Middle frontal gyrus (tissue), 1 donor: Measurements from ENCODE around the gene MCFD2.

ENCODE experiments used
- DNase-seq: peaks from one replicate; pipeline ENCODE4 v3.0.0-alpha.2; 2015; ENCODE audit warnings: low spot score; ENCODE audit errors: extremely low spot score

MCFD2 gene

GRCh38 chr2:46915281-46915810, at the start of gene MCFD2:
Gene MCFD2, minus strand, starts transcription at chr2:46915806. Its CDS starts 6,635 bp downstream, at chr2:46909171.
- DNase-seq, result no peak

- DNase-seq, result no peak
Measured at GRCh38 chr2:46964835-46965560, 49.4 kb upstream of the MCFD2 start.

DNA sequence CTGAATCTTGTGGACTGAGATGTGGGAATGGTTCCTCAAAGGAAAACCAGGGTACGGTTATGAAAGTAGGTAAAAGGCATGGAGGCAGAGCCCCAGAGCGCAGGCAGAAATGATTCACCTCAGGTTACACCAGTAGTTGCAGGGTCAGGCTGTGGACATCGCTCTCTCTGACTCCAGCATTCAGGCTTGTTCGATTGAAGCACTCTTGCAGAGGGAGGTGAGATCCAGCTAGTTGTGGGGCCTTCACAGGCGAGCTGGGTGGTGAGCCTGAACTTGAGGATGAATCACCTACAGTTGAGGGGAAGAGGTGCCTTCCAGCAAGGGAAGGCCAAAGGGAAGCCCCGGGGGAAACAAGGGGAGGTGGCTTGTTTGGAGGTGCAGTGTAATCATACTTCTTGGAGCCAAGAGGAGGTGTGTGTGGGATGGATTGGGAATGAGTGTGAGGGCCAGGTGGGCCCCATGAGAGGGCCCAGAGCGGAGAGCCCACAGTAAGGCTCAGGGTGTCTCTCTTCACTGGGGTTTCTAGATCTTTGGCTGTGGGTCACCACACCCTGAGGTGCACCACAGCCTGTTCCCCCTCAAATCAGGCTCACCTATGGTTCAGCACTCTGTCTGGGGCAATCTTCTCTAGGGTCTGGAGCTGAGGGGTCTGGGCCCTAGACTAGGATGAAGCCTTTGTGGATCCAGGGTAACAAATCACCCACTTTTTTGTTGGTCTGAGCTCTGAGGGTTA, 48.5 kb upstream of the MCFD2 start:
- no peak for DNase-seq

- DNase-seq, result no peak
Measured at GRCh38 chr2:46963210-46963609, 47.6 kb upstream of the MCFD2 start.

DNA sequence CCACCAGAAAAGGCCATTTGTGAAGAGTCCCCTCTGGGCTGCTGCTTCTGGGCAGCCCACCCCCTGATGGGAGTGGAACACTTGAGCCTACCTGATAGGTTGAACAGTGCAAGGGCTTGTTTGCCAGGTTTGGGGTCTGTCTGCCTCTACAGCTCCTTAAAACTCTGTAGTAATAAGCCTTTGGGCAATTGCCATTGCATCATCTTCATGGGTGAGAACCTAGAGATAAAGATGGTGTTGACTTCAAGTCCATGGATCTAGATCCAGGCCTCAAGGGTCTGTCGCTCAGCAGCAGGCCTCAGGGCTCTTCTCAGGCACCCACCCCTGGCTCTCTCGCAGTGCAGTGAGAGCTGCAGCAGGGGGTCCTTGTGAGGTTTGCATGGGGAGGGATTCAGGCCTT, 47.1 kb upstream of the MCFD2 start:
- no peak for DNase-seq

DNA sequence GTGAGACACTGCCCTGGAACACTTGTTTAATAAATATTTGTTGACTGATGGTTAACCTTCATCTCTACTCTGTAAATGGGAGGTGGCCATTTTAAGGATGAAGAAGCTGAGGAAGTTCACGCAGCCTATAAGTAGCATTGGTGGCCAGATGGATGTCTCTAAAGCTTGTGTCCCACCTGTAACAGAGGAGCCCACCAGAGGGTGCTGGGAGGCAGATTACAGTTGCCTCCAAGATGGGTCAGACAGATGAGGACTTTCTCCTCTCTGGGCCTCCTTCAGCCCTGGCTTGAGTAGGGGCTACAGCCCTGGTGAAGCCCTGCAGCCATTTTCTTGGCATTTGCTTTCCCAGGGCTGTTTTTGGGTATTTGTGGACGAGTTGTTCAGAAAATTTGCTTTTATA, 45.0 kb upstream of the MCFD2 start:
- DNase-seq, result no peak

- DNase-seq, result no peak
Measured at GRCh38 chr2:46958431-46959017, 42.9 kb upstream of the MCFD2 start.

- no peak for DNase-seq
Measured at GRCh38 chr2:46956981-46957531, 41.5 kb upstream of the MCFD2 start.

DNA sequence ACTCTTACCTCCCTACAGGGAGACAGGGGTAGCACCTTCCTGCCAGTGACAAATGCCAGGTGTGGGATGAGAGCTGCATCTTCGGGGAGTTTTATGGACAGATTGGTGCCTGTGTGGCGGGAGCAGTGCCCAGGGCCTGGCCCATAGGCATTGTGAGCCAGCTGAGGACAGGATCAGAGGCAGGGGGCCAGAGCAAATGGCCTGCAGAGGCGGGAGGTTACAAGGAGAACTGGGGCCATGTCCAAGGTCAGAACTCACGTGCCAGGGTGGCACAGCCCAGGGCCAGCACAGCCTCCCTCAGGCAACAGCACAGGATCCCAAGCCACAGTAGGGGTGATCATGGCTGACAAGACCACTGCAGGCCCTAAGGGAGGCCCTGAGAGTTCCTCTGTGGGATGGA, 40.2 kb upstream of the MCFD2 start:
- DNase-seq, result no peak

DNA sequence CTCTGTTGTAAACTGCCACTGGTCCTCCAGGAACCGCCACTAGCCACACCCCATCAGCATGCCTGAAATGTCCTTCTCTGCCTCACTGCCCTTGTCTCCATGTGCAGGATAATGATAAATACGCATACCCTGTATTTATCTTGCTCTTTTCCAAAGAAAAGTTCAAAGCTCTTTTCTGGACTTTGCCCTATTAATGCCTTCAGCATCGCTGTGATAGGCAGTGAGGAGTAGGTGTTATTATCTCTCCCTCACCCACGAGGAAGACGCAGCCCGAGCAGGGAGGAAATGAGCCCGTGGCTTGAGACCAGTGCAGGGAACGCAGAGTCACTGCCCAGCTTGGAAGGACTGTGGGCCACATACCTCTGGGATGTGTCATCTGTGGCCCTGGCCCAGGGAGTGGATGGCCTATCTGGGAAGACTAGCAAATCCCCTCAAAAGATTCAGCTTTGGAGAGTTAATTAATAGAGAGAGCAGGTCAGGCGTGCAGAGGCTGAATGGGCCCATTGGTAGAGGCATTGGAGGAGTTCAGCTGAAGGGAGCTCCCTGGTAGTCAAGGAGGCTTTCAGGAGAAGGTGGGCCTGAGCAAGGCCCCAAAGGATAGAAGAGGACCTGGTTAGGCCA, 39.5 kb upstream of the MCFD2 start:
- DNase-seq, result no peak

DNA sequence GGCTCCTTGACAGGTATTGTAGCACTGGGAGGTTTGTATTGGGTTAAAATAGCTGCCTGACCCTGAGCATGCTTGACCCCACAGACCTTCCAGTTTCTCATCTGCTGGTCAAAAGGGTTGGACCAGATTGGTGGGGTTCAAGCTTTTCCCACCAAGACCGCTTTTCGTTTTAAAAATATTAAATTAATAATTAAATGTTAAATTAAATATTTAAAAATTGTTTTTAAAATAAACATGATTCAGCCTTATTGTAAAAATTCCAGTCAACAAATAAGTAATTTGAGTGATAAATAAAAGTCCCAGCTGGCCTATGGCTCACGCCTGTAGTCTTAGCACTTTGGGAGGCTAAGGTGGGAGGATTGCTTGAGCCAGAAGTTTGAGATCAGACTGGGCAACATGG, 36.6 kb upstream of the MCFD2 start:
- DNase-seq, result no peak

DNA sequence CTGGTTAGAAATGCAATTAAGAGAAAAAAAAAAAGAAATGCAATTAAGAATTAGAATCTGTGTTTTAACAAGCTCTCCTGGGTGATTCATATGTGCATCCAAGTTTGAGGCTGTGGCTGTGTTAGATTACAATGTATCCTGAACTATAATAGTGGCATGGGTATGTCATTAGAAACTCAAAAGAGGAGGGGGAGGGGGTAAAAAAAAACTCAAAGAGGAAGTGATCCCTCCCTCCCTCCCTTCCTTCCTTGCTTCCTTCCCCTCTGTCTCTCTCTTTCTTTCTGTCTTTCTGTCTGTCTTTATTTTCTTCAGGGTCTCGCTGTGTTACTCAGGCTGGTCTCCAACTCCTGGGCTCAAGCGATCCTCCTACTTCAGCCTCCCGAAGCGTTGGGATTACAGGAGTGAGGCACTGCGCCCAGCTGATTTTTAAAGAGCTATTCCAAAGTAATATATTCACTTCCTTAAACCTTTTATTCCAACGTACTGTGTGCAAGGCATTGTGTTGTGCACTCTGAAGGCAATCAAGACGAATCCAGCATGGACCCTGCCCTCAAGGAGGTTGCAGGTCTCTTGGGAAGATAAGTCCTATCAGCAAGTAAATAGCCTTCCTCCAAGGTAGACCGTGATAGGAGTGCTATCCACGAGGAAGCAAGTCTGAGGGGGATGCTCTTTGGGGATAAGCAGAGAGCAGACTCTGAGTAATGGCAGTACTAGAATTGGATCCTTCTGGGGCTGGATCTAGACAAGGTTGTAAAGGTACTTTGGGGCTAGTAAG, 35.9 kb upstream of the MCFD2 start:
- DNase-seq, result no peak

DNA sequence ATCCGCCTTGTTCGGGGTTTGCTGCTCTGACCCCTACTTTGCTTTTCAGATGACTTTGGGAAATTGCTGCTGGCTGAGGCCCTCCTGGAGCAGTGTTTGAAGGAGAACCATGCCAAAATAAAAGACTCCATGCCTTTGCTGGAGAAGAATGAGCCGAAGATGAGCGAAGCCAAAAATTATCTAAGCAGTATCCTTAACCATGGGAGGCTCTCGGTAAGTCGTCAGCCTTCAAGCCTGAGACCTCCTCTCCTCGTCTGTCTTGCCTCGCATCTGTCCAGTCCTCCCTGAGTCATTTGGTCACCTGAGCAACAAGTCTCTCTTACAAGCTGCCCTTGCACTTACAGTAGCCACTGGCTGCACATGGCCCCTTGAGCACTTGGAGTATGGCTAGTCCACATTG, 34.7 kb upstream of the MCFD2 start:
- no peak for DNase-seq

GRCh38 chr2:46947841-46948240, 32.2 kb upstream of the MCFD2 start:
- no peak for DNase-seq

- no peak for DNase-seq
Measured at GRCh38 chr2:46945671-46946070, 30.1 kb upstream of the MCFD2 start.

DNA sequence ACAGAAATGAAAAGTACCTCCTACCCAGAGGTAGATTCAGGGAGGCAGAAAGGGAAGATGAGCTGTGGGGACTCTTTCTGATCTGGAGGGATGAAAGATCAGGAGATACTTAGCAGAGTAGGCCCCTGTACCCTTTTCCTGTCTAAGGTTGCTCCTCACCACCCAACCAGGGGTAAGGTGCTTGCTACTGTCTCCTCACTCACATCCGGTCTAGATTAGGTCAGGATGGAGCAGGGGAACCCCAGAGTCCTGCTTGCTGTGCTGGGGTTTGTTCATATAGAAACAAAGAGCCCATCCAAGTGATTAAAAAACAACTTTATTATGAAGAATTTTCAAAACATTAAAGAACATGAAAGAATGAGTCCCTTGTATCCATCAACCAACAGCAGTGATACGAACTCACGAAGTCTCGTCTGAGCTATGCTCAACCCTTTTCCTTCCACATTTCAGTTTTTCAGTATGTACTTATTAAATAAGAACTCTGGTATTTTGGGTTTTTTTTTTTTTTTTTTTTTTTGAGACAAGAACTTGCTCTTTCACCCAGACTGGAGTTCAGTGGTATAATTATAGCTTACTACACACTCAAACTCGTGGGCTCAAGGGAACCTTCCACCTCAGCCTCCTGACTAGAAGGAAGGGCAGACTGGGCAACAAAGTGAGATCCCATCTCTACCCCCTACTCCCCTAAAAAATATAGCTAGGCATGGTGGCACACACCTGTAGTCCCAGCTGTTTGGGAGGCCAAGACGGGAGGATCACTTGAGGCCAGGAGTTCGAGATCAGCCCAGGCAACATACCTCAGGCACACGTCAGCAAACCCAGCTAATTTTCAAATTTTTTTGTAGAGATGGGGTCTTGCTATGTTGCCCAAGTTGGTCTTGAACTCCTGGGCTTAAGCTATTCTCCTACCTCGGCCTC, 28.5 kb upstream of the MCFD2 start:
- DNase-seq, result no peak

GRCh38 chr2:46942891-46943626, 27.5 kb upstream of the MCFD2 start:
- no peak for DNase-seq

- no peak for DNase-seq
Measured at GRCh38 chr2:46942143-46942526, 26.5 kb upstream of the MCFD2 start.
